Cardiac muscle cell (in vitro differentiated cells and primary cell): ENCODE measurements around the gene LCK. TPM values are rescaled to one million over a fixed set of nuclear protein-coding genes. Genes with fewer than 3 reads are reported as not detected.
"Not testable (repeated sequence)": the region's sequence is repeated elsewhere in the genome, so short reads cannot be mapped to it uniquely, and the experiment has no call there.

ENCODE experiments used
- DNase-seq, 2 donors: peaks; one replicate each; pipeline versions ENCODE4 v3.0.0 to v3.0.0-alpha.2; 2010 to 2017; ENCODE audit warnings: low read depth in 1 of 2, low spot score in 1 of 2
- H3K27ac ChIP-seq: fragments of 200-600 bp; sonication (generic); 2 replicates; pipeline ENCODE4 v1.5.1; 2016
- H3K27me3 ChIP-seq: fragments of 200-600 bp; sonication (generic); 2 replicates; pipeline ENCODE4 v1.6.0; 2016; ENCODE audit warnings: control low read depth
- H3K36me3 ChIP-seq: fragments of 200-600 bp; sonication (generic); 2 replicates; pipeline ENCODE4 v1.5.1; 2016; ENCODE audit warnings: control low read depth
- H3K4me1 ChIP-seq: fragments of 200-600 bp; sonication (generic); 2 replicates; pipeline ENCODE4 v1.8.1; 2017; ENCODE audit warnings: low read depth, mild to moderate bottlenecking, mixed run types
- H3K4me3 ChIP-seq: fragments of 200-600 bp; sonication (generic); 2 replicates; pipeline ENCODE4 v1.5.1; 2016; ENCODE audit warnings: mild to moderate bottlenecking
- H3K9me3 ChIP-seq: fragments of 200-600 bp; sonication (generic); 2 replicates; pipeline ENCODE4 v1.5.1; 2017; ENCODE audit warnings: low read depth, mild to moderate bottlenecking, control low read depth
- polyA plus RNA-seq: library from polyadenylated mRNA; unstranded; fragments of >200 nt; fragmentation: Nextera tagmentation; extraction: Ambion mirVana; gene quantifications from 2 replicates; pipeline ENCODE4 v1.2.1, GENCODE V29; 2016
- total RNA-seq: library from RNA; depleted of rRNA; stranded (reverse); fragments of >200 nt; gene quantifications from 2 replicates; pipeline ENCODE4 v1.2.3, GENCODE V29; 2016
- TF ChIP-seq, protein P1 (sequence below): IDR thresholded peaks from 2 replicates; pipeline ENCODE4 v1.5.1; 2012; ENCODE audit warnings: low read depth, mild to moderate bottlenecking, low read length

The LCK gene
- total and polyA plus RNA-seq, 2 experiments from 2014 or later, result 0.18 TPM; not detected in 1

- Histone ChIP-seq H3K4me3 (no peak overlapping the region), H3K27ac (no peak overlapping the region), H3K36me3 (no peaks in the 10 kb centered on the region), H3K9me3 (no peaks in the 10 kb centered on the region), H3K27me3 (no peaks in the 10 kb centered on the region), H3K4me1 (no peaks in the 10 kb centered on the region)
- DNase-seq, result no peak
- TF ChIP-seq, protein P1, sequence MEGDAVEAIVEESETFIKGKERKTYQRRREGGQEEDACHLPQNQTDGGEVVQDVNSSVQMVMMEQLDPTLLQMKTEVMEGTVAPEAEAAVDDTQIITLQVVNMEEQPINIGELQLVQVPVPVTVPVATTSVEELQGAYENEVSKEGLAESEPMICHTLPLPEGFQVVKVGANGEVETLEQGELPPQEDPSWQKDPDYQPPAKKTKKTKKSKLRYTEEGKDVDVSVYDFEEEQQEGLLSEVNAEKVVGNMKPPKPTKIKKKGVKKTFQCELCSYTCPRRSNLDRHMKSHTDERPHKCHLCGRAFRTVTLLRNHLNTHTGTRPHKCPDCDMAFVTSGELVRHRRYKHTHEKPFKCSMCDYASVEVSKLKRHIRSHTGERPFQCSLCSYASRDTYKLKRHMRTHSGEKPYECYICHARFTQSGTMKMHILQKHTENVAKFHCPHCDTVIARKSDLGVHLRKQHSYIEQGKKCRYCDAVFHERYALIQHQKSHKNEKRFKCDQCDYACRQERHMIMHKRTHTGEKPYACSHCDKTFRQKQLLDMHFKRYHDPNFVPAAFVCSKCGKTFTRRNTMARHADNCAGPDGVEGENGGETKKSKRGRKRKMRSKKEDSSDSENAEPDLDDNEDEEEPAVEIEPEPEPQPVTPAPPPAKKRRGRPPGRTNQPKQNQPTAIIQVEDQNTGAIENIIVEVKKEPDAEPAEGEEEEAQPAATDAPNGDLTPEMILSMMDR, result no peak
These were observed 34.6 kb downstream of the LCK start for GRCh38 chr1:32285658-32286057.

DNA sequence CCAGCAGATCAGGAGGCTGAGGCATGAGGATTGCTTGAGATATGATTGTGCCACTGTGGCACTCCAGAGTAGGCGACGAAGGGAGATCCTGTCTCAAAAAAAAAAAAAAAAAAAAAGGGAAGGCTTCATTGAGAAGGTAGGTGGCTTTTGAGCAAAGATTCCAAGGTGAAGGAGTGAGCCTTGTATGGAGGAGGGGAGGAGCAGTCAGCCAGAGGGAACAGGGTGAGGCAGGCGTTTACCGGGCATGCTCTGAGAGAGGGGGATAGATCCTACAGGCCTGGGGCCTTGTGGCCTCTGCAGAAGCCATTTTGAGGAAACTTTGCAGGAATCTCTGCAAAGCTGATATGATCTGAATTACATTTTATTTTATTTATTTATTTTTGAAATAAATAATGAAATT lies 35.7 kb downstream of the LCK start:
- no peaks in the 10 kb centered on the region for H3K36me3 ChIP-seq
- H3K4me3 ChIP-seq, result no peak overlapping the region
- TF ChIP-seq, protein P1, result no peak
- H3K4me1 ChIP-seq, result no peaks in the 10 kb centered on the region
- H3K9me3 ChIP-seq, result no peaks in the 10 kb centered on the region
- no peak for DNase-seq
- H3K27ac ChIP-seq, result no peak overlapping the region
- no peaks in the 10 kb centered on the region for H3K27me3 ChIP-seq

- H3K9me3 ChIP-seq, result no peaks in the 10 kb centered on the region
- TF ChIP-seq, protein P1, result no peak
- no peak overlapping the region for H3K4me3 ChIP-seq
- H3K27me3 ChIP-seq, result no peaks in the 10 kb centered on the region
- H3K27ac ChIP-seq, result no peak overlapping the region
- peaks cover 3% of the 10 kb centered on the region for H3K4me1 ChIP-seq
- H3K36me3 ChIP-seq, result no peaks in the 10 kb centered on the region
- no peak for DNase-seq
These were observed 38.2 kb downstream of the LCK start for GRCh38 chr1:32289256-32289655.

- DNase-seq, result peak in 1 of 2 donors; percentile 35
- Histone ChIP-seq H3K4me1 (peaks cover 3% of the 10 kb centered on the region), H3K27ac (no peak overlapping the region), H3K9me3 (no peaks in the 10 kb centered on the region), H3K36me3 (no peaks in the 10 kb centered on the region), H3K27me3 (no peaks in the 10 kb centered on the region), H3K4me3 (peak overlapping the region; percentile 89)
- TF ChIP-seq, protein P1, result no peak
These were observed 40.2 kb downstream of the LCK start for GRCh38 chr1:32291145-32291707.

DNA sequence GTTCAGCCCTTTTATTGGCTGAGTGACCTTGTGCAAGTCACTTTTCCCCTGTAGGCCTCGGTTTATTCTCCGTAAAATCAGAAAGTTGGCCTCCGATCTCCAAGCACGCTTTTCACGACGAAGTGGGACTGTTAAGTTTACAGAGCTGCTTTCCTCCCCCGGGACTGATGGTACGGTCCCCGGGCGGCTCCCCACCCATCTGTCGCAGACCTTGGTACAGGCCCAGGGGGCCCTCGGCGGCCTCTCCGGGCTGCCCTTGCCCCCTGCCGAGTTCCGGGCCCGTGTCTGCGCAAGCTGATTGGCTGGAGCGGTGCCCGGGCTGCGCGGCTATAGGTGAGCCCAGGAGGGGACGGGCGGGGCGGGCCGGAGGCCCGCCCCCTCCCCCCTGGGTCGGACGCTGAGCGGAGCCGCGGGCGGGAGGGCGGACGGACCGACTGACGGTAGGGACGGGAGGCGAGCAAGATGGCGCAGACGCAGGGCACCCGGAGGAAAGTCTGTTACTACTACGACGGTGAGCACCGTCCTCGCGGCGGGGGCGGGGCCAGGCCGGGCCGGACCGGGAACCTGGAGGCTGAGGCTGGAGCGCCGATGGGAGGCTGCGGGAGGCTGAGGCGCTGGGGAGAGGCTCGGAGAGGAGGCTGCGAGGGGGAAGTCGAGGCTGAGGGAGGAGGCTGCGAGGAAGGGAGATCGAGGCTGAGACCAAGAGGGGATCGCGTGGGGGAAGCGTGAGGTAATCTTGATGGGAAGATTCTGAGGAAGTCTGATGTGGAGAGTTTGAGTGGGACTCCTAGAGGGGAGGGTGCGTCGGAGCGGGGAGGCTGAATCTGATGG lies 40.9 kb downstream of the LCK start, which contains the start of gene HDAC1:
HDAC1 (plus strand) TSS at position 376 of the 831 bp plus-strand sequence; CDS start at position 463, 87 bp downstream.
- peak within 1 kb of the TSS; percentile 5 for H3K27ac ChIP-seq

GRCh38 chr1:32298211-32298610 lies 47.1 kb downstream of the LCK start:
- H3K27ac ChIP-seq, H3K9me3 ChIP-seq, H3K4me1 ChIP-seq, H3K27me3 ChIP-seq, DNase-seq, H3K36me3 ChIP-seq, H3K4me3 ChIP-seq: not testable (repeated sequence)

More for the DNA sequence above, 40.9 kb downstream of the LCK start, which contains the start of gene HDAC1:
- no peaks in the 10 kb centered on the region for H3K36me3 ChIP-seq
- H3K4me3 ChIP-seq, result peak within 1 kb of the TSS; percentile 89
- no peaks in the 10 kb centered on the region for H3K9me3 ChIP-seq
- TF ChIP-seq, protein P1, result no peak
- H3K27me3 ChIP-seq, result no peaks in the 10 kb centered on the region
- peak; percentile 96 to 98 for DNase-seq
- H3K4me1 ChIP-seq, result peaks cover 3% of the 10 kb centered on the region
